Measurements from ENCODE around the gene HPS1.

The HPS1 gene

DNA sequence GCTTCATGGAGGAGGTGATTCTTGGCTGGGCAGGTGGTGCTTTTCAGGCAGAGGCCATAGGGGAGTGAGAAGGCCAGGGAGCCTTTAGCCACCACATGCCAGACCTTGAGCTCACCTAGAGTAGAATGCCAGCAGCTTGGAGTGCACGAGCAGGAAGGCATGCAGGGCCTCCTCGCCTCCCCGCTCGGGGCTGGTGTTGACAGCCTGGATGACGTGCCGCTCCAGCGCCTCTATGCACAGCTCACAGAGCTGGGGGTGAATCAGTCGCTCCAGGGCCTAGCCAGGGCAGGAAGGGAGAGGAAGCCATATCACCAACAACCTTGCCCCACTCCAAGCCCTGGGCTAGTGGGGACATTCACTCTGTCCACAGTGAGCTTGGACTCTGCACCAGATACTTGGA lies 15.7 kb downstream of the HPS1 start:
- no peak for DNase-seq (ENCODE audit: low read depth)

DNA sequence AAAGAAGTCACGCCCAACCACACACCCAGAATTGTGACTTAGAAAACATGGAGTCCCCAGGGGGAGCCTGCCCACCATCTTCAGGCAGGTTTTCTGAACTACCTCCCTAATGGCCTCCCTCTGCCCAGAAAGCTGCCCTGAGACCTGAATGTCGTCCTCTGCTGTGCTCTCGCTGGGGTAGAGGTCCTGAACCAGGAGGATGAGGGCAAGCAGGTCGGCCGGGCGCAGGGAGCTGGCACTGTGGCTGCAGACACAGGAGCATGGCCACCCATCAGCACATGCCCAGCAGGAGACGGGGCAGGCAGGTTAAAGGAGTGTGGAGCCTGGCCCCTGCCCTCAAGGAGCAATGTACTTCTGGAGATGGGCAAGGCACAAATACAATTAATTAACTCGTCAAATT lies 16.3 kb downstream of the HPS1 start:
- no peak for DNase-seq (ENCODE audit: low read depth)

DNA sequence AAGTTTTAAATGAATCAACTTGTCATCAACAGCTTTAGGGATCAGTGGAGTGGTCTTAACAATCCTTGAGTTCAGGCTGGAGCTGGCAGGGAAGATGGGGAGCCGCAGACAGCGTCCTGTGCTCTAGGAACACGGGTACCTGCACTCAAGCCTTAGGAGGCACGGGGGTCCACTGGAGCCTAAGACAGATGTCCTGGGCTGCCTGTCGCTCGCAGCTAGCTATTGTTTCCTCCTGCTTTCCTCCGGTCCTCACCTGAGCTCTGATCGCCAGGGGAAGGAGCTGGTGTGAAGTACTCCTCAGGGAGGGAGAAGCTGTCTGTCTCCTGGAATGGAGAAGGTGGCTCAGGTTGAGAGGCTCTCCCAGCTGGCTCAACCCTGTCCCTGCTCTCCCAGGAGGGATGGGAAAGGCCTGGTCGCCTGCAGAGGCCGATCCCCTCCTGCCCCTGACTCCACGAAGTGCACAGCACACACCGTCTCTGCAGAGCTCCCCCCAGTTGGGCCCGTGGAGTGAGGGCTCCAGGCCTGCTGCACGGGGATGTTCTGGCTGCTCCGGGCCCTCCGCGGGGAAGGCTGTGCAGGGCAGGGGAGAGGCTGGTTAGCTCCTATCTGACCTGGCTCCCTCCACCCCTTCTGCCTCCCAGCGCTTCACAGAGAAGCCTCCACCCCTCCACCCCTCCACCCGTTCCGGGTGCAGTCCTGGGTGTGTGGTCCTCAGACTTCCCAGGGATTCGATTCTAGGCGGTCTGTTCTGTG lies 17.2 kb downstream of the HPS1 start:
- no peak for DNase-seq (ENCODE audit: low read depth)

DNA sequence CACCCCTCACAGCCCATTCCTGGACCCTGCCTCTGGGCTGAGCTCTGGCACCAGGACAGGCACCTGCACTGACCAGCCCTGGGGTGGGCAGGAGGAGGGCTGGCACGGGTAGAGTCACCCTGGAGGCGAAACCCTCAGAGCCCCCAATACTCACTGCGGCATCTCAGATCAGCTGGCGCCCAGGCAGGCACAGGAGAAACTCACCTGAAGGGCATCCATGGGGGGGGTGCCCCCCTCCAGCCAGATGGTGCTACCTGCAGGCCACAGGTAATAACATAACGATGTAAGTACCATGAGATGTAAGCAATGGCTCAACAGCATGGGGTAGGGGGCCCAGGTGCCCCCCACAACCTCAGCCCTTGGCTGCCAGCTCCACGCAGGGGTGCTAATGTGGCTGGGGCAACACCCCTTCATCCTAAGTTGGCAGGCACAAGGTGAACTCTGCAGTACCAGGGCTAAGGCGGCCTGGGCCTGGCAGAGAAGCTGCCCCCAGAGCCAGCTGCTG lies 19.7 kb downstream of the HPS1 start:
- no peak for DNase-seq (ENCODE audit: low read depth)

DNA sequence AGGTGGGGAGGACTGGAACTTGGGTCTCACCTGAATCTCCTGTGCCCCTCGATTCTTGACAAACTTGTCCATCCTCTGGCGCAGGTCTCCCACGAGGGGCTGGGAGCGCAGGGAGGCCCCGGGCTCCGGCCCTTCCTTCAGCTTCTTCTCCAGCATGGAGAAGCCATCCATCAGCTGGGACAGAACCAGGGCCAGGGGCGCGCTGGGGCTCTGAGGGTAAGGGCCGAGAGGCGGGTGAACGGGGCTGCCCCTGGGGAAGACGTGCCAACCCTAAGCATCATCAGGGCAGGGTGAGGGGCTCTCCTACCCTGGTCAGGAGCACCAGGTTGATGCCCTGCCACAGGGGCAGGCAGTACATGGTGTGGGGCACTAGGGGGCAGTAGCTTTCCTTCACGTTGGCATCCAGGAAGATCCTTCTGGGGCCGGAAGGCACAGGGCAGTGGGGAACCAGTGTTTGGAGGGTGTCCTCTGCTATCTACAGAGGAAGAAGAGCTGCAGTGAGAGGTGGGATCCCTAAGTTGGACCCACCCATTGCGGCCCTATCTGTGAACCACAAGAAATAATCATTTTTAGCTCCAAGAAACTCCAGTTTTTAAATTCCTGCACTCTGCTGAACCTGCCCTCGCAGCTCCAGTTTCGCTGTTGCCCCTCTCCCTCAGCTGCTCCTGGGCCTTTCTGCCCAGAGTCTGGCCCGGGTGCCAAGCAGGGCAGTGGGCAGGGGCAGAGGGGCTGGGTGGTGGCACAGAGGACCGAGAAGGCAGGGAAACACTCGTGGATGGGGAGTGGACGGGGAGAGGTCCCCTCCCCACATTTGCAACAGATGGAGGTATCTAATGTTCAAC lies 21.0 kb downstream of the HPS1 start:
- peak; percentile 18 for DNase-seq (ENCODE audit: low read depth)

DNA sequence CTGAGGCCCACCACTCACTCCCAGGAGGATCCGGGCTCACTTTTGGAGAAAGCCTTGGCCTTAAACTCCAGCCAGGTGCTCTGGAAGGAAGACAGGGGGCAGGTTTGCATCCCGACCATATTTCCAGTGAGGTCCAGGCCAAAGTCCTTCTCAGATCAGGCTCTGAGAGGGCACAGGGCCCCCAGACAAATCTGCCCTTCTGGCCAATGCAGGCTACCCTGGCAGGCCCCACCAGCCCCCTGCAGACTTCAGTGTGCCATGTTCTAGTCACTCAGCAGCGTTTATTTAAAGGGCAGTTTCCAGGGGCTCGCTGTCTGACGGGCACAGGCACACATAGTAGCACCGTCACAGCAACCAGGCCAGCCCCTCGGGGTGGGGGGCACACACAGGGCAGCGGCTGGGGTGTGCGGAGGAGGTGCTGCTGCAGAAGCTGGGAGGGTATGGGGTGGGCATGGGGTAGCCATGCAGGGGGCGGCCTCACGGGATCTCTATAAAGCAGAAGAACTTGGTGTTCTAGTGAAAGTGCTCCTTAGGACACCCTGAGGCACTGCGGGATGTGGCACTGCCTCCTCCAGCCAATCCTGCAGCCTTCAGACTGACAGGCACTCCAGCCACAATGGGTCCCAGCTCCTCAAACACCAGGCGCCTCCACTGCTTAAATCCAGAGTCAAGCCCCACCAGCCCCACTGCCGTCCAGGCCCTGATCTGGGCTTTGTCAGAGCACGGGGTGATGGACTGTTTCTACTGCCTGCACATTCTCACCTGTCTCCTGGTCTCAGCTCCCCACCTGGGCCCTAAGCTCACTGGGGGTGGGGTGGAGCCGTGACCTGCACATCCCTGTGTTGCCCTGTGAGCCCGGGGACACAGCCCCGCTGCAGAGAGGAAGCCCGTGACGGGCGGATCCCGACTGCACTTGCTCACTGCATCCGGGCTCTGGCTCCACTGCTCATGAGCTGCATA lies 22.2 kb downstream of the HPS1 start:
- no peak for DNase-seq (ENCODE audit: low read depth)

DNA sequence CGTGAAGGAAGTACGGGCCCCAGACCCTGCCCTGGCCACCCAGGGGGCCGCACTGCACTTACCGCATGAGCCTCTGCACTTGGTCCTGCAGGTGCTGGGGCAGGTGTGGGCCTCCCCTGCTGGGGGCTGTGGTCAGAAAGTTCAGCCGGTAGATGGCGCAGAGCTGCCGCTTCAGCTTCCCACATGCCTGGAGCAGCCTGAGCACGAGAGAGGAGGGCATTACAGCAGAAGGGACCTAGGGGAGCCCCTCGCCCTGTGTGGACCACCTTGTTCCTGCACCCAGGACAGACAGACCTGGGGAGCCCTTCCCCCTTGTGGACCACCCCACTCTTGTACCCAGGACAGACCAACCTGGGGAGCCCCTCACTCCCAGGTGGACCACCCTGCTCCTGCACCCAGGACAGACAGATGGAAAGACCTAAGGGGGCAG lies 23.0 kb downstream of the HPS1 start:
- DNase-seq (ENCODE audit: low read depth): no peak

DNA sequence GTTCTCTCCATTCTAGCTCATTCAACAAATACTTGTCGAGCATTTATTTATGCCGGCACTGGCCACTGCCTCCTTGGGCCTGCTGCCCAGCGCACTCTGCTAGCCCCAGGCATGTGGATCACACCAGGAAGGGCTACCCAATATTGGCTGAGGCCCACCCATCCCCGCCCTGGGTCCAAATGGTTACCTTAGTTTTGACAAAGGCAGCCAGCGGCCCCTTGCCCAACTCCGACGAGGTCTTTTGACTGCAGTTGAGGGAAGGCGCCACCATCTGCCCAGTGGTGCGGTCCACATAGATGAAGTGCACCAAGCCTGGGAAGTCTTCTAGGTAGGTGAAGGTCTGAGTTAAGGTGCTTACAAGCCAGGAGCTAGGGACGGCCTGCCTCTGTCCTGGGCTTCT lies 24.6 kb downstream of the HPS1 start:
- no peak for DNase-seq (ENCODE audit: low read depth)

DNA sequence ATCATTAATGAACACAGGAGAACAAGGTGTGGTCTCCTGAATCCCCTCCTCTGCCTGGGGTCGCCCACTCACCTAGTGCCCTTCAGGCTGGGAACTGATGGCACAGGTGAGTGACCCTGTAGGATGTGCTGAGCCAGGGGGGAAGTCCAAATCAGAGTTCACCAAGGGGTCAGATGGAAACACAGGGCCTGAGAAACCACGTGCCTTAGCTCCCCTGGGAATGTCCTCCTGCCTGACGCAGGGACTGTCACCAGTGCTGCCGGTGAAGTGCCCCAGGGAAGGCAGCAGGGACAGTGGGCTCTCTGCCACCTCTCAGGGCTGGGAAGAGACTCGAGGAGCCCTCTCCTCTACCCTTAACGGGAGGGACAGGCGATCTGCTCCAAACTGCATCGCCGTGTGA lies 25.9 kb downstream of the HPS1 start:
- DNase-seq (ENCODE audit: low read depth): no peak

DNA sequence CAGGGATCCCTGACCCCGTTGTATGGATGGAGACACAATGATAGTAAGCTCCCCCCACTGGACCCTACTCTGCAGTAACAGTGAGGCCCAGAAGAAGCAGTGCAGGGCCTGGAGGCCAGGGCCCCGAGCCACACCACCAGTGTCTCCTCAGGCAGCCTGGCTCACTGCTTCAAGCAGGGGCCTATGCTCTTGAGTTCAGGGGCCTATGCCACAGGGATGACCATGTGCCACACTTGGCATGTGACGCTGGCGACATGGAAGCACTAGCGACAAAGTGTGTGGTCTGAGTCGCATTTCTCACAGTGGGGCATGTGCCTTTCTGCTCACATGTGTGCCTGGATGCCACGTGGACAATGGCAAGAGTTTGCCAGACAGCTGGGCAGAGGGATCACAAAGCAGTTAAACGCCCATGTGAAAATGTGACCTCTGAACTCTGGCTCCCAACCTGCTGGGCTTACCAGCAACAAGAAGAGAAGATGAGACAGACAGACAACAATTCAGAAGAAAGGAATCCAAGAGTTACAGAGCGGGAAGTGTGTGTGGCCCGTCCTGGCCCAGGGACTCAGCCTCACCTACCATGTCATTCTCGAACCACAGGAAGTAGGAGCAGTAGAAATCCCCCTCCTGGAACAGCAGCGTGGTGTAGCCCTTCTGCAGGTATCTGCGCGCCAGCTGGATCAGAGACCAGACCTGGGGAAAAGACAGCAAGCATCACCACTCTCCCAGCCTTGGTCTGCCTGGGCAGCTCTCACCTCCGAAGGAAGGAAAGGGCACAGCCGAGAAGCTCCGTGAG lies 27.1 kb downstream of the HPS1 start:
- no peak for DNase-seq (ENCODE audit: low read depth)

DNA sequence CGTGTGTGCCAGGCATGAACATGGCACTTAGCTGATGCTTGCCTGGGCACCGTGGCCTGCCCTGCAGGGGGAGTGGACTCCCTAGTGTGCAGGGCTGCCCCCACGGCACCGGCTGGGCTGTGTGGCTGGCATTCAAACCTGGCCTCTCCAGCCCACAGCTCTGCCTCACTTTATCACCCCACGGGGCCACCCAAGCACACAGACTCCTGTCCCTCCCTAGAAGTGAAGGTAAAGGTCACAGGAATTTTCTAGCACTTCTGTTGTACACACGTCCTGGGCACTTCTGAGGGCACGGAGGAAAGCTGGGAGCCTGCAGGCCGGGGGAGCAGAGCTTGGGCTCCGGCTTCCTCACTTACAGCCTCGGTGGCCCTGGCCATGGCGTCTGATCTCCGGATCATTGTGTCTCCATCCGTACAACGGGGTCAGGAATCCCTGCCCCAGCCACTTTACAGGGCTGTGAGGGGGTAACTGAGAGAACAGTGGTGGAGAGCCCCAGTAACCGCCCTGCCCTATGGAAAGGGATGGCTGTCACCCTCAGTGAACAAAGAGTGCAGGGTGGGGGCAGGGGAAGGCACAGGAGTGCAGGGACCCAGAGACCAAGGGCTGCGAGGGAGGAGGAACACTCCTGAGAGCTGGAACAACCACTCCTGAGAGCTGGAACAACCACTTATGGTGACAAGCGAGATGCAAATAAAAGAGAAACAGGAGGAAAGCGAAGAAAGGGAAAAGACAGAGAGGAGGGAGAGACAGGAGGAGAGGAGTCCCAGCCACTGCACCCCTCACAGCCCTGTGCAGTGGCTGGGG lies 27.9 kb downstream of the HPS1 start:
- DNase-seq (ENCODE audit: low read depth): no peak

DNA sequence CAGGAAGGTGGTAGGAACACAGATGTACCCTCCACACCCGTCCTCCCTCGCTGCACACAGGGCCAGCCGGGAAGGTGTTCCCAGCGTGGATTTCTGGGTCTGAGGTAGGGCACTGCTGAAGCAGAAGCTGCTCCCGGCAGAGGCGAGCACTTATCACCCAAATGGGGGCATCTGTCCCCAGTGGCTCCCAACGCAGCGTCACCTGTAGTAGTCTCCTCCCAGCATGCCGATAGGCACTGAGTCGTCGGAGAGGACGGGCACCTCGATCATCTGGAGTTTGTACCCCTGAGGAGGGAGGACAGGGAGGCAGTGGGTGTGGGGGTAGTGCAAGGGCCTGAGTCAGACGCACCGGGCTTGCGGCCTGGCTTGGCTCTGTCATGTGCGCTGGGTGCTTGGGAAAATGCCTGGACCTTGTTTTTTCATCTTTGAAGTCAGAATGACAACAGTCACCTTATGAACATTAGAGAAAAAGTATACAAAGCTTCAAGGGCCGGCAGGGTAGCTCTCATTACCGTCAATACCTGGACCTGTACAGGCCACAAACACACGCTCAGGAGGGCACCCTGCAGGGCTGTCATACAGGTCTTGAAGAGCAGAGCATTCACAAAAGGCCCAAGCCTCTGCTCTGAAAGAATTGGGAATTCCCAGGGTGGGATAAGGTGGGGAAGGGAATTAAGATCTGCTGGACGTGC lies 28.6 kb downstream of the HPS1 start:
- DNase-seq (ENCODE audit: low read depth): no peak

DNA sequence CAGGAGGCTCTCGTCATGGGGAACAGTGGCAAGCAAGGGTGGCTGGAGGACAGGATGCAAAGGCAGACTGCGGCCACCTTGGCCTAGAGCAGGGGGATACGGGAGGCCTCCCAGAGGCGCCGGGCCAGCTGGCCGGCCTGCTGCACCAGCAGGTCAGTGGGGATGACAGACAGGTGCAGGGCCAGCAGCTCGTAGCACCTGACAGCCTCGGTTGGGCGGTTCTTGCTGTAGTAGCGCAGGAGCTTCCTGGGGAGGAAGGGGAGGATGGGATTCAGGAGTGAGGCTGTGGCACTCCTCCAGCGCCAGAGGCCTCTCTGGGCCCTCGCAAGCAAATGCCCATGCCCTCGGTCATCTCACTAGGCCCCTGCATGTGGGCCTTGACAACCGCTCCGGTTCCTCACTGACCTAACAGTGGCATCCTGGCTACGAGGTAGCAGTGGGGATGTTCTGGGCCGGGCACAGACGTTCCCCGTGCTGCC lies 29.2 kb downstream of the HPS1 start:
- no peak for DNase-seq (ENCODE audit: low read depth)

DNA sequence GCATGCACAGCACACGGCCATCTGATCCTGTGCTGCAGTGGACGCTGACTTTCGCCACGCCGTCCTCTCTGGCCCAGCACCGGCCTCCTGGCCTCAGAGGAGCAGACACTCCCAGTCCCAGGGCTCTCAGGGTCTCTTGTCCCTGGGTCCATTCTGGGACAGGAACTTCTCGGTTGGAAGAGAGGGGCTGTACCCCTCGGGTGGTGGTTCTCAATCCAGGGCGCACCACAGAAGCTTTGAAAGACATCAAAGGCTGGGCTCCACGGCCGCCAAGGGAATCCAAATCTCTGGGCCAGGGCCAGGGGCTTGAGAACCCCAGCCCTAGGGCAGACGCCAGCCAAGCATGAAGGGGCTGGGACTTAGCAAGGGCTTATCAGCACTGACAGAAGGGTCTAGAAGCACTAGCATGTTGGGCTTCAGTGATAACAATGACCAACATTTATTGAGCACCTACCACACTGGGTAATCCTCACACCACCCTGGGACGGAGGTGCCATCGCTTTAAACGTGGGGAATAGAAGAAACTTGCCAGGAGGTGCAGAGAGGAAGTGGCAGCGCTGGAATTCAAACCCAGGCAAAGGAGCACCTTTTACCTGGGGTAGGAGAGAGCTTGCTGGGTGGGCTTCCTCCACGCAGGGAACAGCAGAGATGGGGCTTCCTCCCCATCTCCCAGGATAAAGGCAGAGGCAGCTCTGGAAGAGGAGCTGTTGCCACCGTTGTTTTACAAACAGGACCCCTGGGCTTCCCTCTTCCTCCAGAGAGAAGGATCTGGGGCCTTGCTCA lies 29.9 kb downstream of the HPS1 start:
- no peak for DNase-seq (ENCODE audit: low read depth)

DNA sequence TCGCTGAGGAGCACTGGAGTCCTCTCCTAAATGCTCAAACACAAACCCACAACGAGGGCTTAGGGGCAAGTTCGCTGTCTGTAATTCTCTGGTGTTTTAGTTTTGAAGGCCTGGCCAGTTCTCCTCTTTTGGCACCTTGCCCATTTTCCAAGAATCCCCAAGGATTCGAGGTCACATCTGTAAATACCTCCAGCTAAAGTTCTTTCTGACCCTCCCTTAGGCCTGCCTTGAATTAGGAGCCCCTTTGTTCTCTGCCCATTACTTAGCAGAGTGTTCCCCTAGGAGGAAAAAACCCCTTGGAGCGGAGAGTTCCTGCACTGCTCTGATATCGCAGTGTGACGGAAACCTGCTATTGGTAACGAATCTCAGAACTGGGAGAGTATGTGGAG lies 31.0 kb downstream of the HPS1 start:
- no peak for DNase-seq (ENCODE audit: low read depth)

DNA sequence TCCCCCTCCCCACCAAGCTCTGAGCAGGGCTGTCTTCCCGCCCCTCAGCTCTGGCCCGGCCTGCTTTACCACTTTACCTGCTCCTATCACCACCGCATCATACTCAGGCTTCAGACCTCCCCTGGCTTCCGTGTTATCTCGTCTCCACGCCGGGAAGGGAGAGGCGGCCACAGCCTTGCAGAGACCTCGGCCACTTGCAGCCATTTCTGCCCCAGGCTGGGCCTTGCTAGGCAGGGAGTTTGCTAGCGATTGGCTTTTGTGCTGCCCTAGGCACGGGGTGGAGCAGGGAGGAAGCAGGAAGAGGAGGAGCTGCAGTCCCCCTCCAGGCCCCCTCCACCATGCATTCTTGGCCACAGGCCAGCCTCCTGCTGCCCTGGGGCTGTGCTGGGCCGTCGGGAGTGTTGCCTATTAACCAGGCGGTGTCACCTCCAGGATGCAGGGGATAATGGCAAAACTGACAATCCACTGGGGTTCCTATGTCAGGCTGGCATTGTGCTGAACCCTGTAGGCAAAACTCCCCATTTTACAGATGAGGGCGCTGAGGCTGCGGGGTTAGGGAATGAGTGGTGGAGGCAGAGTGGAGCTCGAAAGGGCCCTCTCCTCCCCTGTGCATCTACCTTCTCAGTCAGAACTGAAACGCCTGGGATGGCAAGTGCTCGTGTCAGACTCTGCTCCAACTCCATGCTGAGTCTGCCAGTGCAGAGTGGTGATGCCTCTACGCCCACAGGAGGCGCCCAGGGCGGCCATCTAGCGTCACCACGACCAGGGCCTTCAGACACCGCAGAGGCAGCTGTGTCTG lies 31.6 kb downstream of the HPS1 start, which contains the start of gene PYROXD2:
TSS of gene PYROXD2 (minus strand) at position 251 of the 799 bp plus-strand sequence. CDS start at position 204, 47 bp downstream.
- peak; percentile 32 for DNase-seq (ENCODE audit: low read depth)

DNA sequence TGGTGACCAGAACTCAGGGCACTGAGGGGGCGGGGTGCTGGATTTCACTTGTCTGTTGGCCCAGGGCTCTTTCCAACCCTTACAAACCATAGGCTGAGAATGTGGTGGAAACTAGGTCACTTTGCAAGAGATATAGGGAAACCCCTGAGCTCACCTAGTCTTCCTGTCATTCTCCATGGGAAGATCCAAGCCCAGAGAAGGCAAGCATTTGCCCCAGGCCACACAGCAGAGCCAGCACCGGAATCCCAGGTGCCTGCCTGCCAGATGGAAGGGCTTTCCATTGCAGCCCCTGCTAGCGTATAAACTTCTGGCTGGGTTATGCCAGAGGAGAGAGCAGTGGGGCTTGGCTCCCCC lies 32.2 kb downstream of the HPS1 start:
- no peak for DNase-seq (ENCODE audit: low read depth)

DNA sequence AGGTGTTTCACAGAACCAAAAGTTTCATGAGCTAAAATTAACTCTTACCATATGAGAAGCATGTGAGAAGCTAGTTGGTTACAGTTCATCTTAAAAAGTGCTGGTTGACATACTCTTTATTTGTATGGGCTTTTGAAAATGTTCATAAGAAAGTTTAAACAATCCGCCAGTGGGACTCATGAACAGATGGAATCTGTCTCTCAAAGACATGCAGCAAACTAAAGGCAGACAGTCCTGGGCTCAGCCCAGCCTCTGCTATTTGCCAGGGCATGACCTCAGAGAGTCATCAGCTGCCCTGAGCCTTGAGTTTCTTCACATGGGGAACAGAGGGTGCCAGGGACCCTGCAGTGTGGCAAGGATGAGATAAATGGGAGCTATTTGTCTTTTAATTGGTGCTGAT lies 35.0 kb downstream of the HPS1 start:
- DNase-seq (ENCODE audit: low read depth): no peak

Data from activated T-cell treated with anti-CD3 and anti-CD28 coated beads for 1 hour (primary cell).